Ishikawa (cell line): ENCODE results near the gene PLEKHA6.

ENCODE experiments used
- CEBPB ChIP-seq: IDR thresholded peaks from 2 replicates; pipeline ENCODE4 v1.6.1; 2012
- CREB1 ChIP-seq: IDR thresholded peaks from 2 replicates; pipeline ENCODE4 v1.6.1; 2012; ENCODE audit warnings: low read depth
- EP300 ChIP-seq: IDR thresholded peaks from 2 replicates; pipeline ENCODE4 v1.6.1; 2012; ENCODE audit warnings: borderline replicate concordance
- RAD21 ChIP-seq: IDR thresholded peaks from 2 replicates; pipeline ENCODE4 v1.6.1; 2012; ENCODE audit warnings: low read depth
- TAF1 ChIP-seq: IDR thresholded peaks from 2 replicates; pipeline ENCODE4 v1.6.1; 2012; ENCODE audit warnings: low read depth, mild to moderate bottlenecking
- YY1 ChIP-seq: IDR thresholded peaks from 2 replicates; pipeline ENCODE4 v1.6.1; 2012; ENCODE audit warnings: low read depth
- TF ChIP-seq, protein P1 (sequence below): IDR thresholded peaks from 2 replicates; pipeline ENCODE4 v1.6.1; 2012; ENCODE audit warnings: low read depth, mild to moderate bottlenecking

DNA sequence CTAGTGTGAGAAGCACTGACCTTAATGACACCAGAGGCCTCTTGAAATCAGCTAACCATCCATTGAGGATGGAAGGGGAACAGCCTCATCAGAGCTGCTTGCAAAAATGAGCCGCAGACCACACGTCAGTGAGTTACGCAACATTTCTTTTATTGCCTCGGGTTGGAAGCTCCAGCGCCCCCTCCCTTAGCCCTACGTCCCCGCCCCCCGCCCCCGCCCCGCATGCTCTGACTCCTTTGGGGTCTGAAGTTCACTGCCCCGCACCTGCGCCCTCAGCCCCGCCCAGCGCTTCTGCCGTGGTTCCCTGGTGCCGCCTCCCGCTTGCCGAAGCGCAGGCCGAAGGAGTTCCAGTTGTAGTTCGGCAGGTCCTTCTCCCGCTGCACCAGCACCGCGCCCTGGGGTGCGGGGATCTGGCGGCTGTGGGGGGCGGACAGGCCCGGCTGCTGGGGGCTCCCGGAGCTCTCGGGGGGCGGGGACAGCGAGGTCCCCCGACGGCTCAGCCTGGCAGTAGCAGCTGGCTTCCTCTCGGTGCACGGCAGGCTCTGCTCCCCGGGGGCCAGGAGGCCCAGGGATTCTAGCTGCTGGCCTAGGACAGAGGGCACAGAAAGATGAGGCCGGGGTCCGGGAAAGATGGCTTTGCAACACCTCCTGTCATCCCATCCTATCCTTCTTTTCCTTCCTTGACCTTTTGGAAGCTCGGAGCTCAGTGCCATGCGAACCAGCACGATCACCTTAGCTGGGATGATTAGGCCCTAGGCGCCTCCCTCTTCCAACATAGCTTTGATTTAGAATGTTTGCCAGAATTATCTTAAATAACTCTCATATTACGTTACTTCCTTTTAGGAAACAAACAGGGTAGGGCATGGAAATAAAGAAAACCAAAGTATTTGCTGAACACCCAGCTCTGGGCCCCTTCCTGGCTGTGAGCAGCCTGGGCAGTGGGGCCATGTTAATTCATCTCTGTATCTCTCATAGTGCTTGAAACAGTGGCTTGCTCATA, 169.2 kb downstream of the PLEKHA6 start:
- TF ChIP-seq CEBPB = peak; percentile 51; the same call in 1 of the 2 replicates
- no peak for TF ChIP-seq TAF1
- no peak for TF ChIP-seq CREB1
- TF ChIP-seq YY1 = no peak
- TF ChIP-seq, protein P1, sequence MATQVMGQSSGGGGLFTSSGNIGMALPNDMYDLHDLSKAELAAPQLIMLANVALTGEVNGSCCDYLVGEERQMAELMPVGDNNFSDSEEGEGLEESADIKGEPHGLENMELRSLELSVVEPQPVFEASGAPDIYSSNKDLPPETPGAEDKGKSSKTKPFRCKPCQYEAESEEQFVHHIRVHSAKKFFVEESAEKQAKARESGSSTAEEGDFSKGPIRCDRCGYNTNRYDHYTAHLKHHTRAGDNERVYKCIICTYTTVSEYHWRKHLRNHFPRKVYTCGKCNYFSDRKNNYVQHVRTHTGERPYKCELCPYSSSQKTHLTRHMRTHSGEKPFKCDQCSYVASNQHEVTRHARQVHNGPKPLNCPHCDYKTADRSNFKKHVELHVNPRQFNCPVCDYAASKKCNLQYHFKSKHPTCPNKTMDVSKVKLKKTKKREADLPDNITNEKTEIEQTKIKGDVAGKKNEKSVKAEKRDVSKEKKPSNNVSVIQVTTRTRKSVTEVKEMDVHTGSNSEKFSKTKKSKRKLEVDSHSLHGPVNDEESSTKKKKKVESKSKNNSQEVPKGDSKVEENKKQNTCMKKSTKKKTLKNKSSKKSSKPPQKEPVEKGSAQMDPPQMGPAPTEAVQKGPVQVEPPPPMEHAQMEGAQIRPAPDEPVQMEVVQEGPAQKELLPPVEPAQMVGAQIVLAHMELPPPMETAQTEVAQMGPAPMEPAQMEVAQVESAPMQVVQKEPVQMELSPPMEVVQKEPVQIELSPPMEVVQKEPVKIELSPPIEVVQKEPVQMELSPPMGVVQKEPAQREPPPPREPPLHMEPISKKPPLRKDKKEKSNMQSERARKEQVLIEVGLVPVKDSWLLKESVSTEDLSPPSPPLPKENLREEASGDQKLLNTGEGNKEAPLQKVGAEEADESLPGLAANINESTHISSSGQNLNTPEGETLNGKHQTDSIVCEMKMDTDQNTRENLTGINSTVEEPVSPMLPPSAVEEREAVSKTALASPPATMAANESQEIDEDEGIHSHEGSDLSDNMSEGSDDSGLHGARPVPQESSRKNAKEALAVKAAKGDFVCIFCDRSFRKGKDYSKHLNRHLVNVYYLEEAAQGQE = no peak
- no peak for TF ChIP-seq EP300
- TF ChIP-seq RAD21 = no peak
